Spleen (tissue), 11 donors: Measurements from ENCODE around the gene SLC7A5. TPM values are rescaled to one million over a fixed set of nuclear protein-coding genes. Genes with fewer than 3 reads are reported as not detected.
"Not testable (repeated sequence)": the region's sequence is repeated elsewhere in the genome, so short reads cannot be mapped to it uniquely, and the experiment has no call there.

ENCODE experiments used
- DNase-seq: peaks from one replicate; pipeline ENCODE4 v3.0.0-alpha.2; 2020
- H3K27ac ChIP-seq, 8 donors: fragments of 200-600 bp; sonication (generic) in 7 of 8; 1 replicate in 4 of 8; 2 replicates in 4 of 8; pipeline versions ENCODE4 v1.5.0 to v1.8.0; 2016 to 2021; ENCODE audit warnings: inconsistent platforms in 4 of 8, mild to moderate bottlenecking in 4 of 8, moderate library complexity in 1 of 8
- H3K27me3 ChIP-seq, 7 donors: fragments of 200-600 bp; sonication (generic) in 6 of 7; replicated peaks in 1 of 7; 1 replicate in 4 of 7; 2 replicates in 3 of 7; pipeline versions ENCODE4 v1.5.0 to v1.8.0; 2016 to 2021; ENCODE audit warnings: inconsistent platforms in 3 of 7, mild to moderate bottlenecking in 1 of 7
- H3K36me3 ChIP-seq, 6 donors: fragments of 200-600 bp; sonication (generic) in 5 of 6; 1 replicate in 4 of 6; 2 replicates in 2 of 6; pipeline versions ENCODE4 v1.5.0 to v1.8.0; 2016 to 2021; ENCODE audit warnings: inconsistent platforms in 2 of 6
- H3K4me1 ChIP-seq, 6 donors: fragments of 200-600 bp; sonication (generic) in 5 of 6; 1 replicate in 3 of 6; 2 replicates in 3 of 6; pipeline versions ENCODE4 v1.5.0 to v1.8.0; 2016 to 2021; ENCODE audit warnings: inconsistent platforms in 3 of 6
- H3K4me3 ChIP-seq, 8 donors: fragments of 200-600 bp; sonication (generic) in 7 of 8; 1 replicate in 4 of 8; 2 replicates in 4 of 8; pipeline versions ENCODE4 v1.5.0 to v1.8.0; 2016 to 2021; ENCODE audit warnings: inconsistent platforms in 4 of 8, mild to moderate bottlenecking in 4 of 8, moderate library complexity in 2 of 8
- H3K9me3 ChIP-seq, 8 donors: fragments of 200-600 bp; sonication (generic) in 7 of 8; 1 replicate in 4 of 8; 2 replicates in 4 of 8; pipeline versions ENCODE4 v1.5.0 to v1.8.0; 2016 to 2021; ENCODE audit warnings: inconsistent platforms in 4 of 8
- POLR2A ChIP-seq, 3 donors: fragments of 450-650 bp; IDR thresholded peaks; one replicate each; pipeline ENCODE4 v1.5.1; 2017; ENCODE audit warnings: antibody characterized with exemption in 3 of 3, mild to moderate bottlenecking in 1 of 3
- POLR2AphosphoS5 ChIP-seq, 3 donors: sonication (generic); formaldehyde crosslinking; IDR thresholded peaks; one replicate each; pipeline ENCODE4 v1.5.1; 2017; ENCODE audit warnings: antibody characterized with exemption in 3 of 3
- WGBS, 5 donors: extraction: QIAGEN DNeasy Blood & Tissue Kit in 3 of 5; methylation state at CpG; one replicate each; pipeline versions ENCODE4 v1.1.5 to v1.1.7; 2013 to 2018; 5-methylcytosine and 5-hydroxymethylcytosine counted together
- intact Hi-C: fragments of 100-400 bp; cut with DNase I; formaldehyde crosslinking; loops from one replicate; pipeline ENCODE4 v1.15.0; 2023; ENCODE audit warnings: low total_unique reads
- polyA plus RNA-seq, 3 donors: library from polyadenylated mRNA; stranded (reverse); fragments of 200-250 nt; gene quantifications; one replicate each; pipeline ENCODE4 v1.2.1, GENCODE V29; 2013
- total RNA-seq, 7 donors: library from RNA; depleted of rRNA in 3 of 7; stranded (reverse); fragments of >200 nt in 3 of 7; fragmentation: NEBNext Ultra II Directional in 4 of 7; extraction: Animal tissue kit (Norgen Biotek cat#: 25700) in 4 of 7; gene quantifications; one replicate each; pipeline versions ENCODE4 v1.1.0 to v1.2.1, GENCODE V29; 2016 to 2021
- TF ChIP-seq, protein P1 (sequence below), 11 experiments: fragments of 200-600 bp in 7 of 11; fragments of 450-650 bp in 4 of 11; sonication (generic) in 4 of 11; IDR thresholded peaks in 8 of 11; conservative IDR thresholded peaks in 3 of 11; 1 replicate in 7 of 11; 2 replicates in 4 of 11; pipeline versions ENCODE4 v1.4.0 to v1.8.0; 2016 to 2021; ENCODE audit warnings: antibody characterized with exemption in 11 of 11, inconsistent platforms in 4 of 11, mild to moderate bottlenecking in 1 of 11
- donor health status: healthy with polysubstance abuse.
- donor health status: DM: no; HTN: no; CAD: no; lungs with moderate emphysema.
- donor health status: DM: no; HTN: no; CAD: no.
- donor health status: Bipolar disorder and iron deficiency.
- donor health status: healthy.
- donor health status: DM: no; HTN: no; CAD: no.
- donor health status: DM: yes; HTN: yes; CAD: no.

The SLC7A5 gene
- total and polyA plus RNA-seq, 10 donors: 2.5 to 30.6 (median 17.0) TPM

GRCh38 chr16:87881324-87882200, 12.3 kb upstream of the SLC7A5 start:
- no peak overlapping the region for H3K4me3 ChIP-seq
- TF ChIP-seq POLR2AphosphoS5 (IDR thresholded peaks at IDR 0.05) (no peak), POLR2A (IDR thresholded peaks at IDR 0.05) (no peak)
- TF ChIP-seq, protein P1, sequence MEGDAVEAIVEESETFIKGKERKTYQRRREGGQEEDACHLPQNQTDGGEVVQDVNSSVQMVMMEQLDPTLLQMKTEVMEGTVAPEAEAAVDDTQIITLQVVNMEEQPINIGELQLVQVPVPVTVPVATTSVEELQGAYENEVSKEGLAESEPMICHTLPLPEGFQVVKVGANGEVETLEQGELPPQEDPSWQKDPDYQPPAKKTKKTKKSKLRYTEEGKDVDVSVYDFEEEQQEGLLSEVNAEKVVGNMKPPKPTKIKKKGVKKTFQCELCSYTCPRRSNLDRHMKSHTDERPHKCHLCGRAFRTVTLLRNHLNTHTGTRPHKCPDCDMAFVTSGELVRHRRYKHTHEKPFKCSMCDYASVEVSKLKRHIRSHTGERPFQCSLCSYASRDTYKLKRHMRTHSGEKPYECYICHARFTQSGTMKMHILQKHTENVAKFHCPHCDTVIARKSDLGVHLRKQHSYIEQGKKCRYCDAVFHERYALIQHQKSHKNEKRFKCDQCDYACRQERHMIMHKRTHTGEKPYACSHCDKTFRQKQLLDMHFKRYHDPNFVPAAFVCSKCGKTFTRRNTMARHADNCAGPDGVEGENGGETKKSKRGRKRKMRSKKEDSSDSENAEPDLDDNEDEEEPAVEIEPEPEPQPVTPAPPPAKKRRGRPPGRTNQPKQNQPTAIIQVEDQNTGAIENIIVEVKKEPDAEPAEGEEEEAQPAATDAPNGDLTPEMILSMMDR (IDR thresholded peaks at IDR 0.05 in 8 of 11, conservative IDR thresholded peaks at IDR 0.05 in 3 of 11): no peak
- WGBS, 5 donors: 35 to 45% (median 42%) methylated on average over 19 to 24 of the region's 24 CpGs
- H3K36me3 ChIP-seq: no peaks in the 10 kb centered on the region
- no peak overlapping the region for H3K27ac ChIP-seq
- no peaks in the 10 kb centered on the region for H3K4me1 ChIP-seq
- no peak for DNase-seq
- intact Hi-C loops: no loop called here
- no peaks in the 10 kb centered on the region for H3K9me3 ChIP-seq
- peaks cover 0 to 63% (median 0%) of the 10 kb centered on the region in 7 donors for H3K27me3 ChIP-seq

GRCh38 chr16:87880117-87880696, 10.9 kb upstream of the SLC7A5 start:
- no peaks in the 10 kb centered on the region for H3K4me1 ChIP-seq
- DNase-seq: no peak
- TF ChIP-seq, protein P1 (IDR thresholded peaks at IDR 0.05 in 8 of 11, conservative IDR thresholded peaks at IDR 0.05 in 3 of 11): no peak
- TF ChIP-seq POLR2A (IDR thresholded peaks at IDR 0.05): no peak
- TF ChIP-seq POLR2AphosphoS5 (IDR thresholded peaks at IDR 0.05): no peak
- no peaks in the 10 kb centered on the region for H3K9me3 ChIP-seq
- intact Hi-C loops: no loop called here
- H3K27ac ChIP-seq: no peak overlapping the region
- no peaks in the 10 kb centered on the region for H3K36me3 ChIP-seq
- no peak overlapping the region for H3K4me3 ChIP-seq
- H3K27me3 ChIP-seq: peaks cover 0 to 71% (median 0%) of the 10 kb centered on the region in 7 donors
- 72 to 87% (median 81%) methylated on average over 17 of the region's 17 CpGs for WGBS, 5 donors

DNA sequence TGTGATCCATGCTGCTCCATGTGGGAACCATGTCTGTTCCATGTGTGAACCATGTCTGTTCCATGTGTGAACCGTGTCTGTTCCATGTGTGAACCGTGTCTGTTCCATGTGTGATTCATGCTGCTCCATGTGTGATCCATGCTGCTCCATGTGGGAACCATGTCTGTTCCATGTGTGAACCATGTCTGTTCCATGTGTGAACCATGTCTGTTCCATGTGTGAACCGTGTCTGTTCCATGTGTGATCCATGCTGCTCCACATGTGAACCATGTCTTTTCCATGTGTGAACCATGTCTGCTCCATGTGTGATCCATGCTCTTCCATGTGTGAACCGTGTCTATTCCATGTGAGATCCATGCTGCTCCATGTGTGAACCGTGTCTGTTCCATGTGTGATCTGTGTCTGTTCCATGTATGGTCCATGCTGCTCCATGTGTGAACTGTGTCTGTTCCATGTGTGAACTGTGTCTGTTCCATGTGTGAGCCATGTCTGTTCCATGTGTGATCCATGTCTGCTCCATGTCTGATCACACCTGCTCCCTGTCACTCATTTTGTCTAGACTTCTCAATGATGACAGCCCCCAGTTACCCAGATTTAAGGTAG, 10.2 kb upstream of the SLC7A5 start:
- peaks cover 0 to 72% (median 0%) of the 10 kb centered on the region in 7 donors for H3K27me3 ChIP-seq
- intact Hi-C loops, DNase-seq, H3K4me1 ChIP-seq, H3K36me3 ChIP-seq, H3K9me3 ChIP-seq, H3K4me3 ChIP-seq, H3K27ac ChIP-seq: not testable (repeated sequence)
- 85 to 95% (median 91%) methylated on average over 5 of the region's 5 CpGs for WGBS, 5 donors

- 77 to 90% (median 87%) methylated on average over 5 of the region's 5 CpGs for WGBS, 5 donors
- intact Hi-C loops: no loop called here
- no peak for DNase-seq
- Histone ChIP-seq H3K27me3 (peaks cover 0 to 75% (median 0%) of the 10 kb centered on the region in 7 donors), H3K4me3 (no peak overlapping the region), H3K4me1 (peaks cover 0 to 3% (median 0%) of the 10 kb centered on the region in 6 donors), H3K36me3 (no peaks in the 10 kb centered on the region), H3K9me3 (no peaks in the 10 kb centered on the region), H3K27ac (no peak overlapping the region)
- TF ChIP-seq POLR2AphosphoS5 (IDR thresholded peaks at IDR 0.05): no peak
- TF ChIP-seq, protein P1 (IDR thresholded peaks at IDR 0.05 in 8 of 11, conservative IDR thresholded peaks at IDR 0.05 in 3 of 11): no peak
- TF ChIP-seq POLR2A (IDR thresholded peaks at IDR 0.05): no peak
These were observed 9.4 kb upstream of the SLC7A5 start for GRCh38 chr16:87878704-87879103.
